Esophagus mucosa (tissue), 1 donor: Measurements from ENCODE around the gene DEFB125. TPM values are rescaled to one million over a fixed set of nuclear protein-coding genes. Genes with fewer than 3 reads are reported as not detected.
"Not testable (repeated sequence)": the region's sequence is repeated elsewhere in the genome, so short reads cannot be mapped to it uniquely, and the experiment has no call there.

Experiments
- ATAC-seq: fragments of 200-7000 bp; cut with Tn5 transposase; one replicate; pipeline ENCODE4 v1.9.1; 2020
- total RNA-seq: library from RNA; stranded (reverse); gene quantifications from one replicate; pipeline ENCODE4 v1.2.4, GENCODE V29; 2023
- donor health status: DM: yes; HTN: yes; CAD: no.

DEFB125 gene, protein sequence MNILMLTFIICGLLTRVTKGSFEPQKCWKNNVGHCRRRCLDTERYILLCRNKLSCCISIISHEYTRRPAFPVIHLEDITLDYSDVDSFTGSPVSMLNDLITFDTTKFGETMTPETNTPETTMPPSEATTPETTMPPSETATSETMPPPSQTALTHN
- not detected for total RNA-seq

- no peak for ATAC-seq
Observed at GRCh38 chr20:87401-87800, at the start of gene DEFB125. DEFB125 (plus strand) TSS chr20:87672; CDS start chr20:87710, 38 bp downstream.

DNA sequence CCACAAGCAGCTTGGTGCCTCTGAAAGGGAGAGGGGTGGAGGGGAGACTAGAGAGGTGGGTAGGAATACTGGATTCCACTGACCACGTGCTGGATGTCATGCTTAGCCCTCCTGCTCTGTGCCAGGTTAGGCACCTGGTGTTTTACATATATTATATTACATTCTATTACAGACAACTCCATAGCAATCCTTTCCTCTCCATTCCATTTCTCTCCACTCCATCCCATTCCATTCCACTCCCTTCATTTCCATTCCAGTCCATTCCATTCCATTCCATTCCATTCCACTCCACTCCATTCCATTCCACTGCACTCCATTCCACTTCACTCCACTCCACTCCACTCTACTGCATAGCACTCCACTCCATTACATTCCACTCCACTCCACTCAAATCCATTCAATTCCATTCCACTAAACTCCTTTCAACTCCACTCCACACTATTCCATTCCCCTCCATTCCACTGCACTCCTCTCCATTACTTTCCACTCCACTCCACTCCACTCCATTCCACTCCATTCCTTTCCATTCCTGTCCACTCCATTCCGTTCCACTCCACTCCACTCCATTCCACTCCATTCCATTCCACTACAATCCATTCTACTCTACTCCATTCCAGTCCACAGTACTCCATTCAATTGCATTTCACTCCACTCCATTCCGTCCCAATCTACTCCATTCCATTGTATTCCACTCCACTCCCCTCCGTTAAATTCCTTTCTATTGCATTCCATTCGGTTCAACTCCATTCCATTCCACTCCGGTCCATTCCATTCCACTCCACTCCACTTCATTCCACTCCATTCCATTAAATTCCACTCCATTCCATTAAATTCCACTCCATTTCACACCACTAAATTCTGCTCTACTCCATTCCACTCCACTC lies 27.2 kb upstream of the DEFB125 start:
- ATAC-seq, result peak; percentile 29

- peak; percentile 43 for ATAC-seq
Observed at GRCh38 chr20:61230-61629, 26.2 kb upstream of the DEFB125 start.

DNA sequence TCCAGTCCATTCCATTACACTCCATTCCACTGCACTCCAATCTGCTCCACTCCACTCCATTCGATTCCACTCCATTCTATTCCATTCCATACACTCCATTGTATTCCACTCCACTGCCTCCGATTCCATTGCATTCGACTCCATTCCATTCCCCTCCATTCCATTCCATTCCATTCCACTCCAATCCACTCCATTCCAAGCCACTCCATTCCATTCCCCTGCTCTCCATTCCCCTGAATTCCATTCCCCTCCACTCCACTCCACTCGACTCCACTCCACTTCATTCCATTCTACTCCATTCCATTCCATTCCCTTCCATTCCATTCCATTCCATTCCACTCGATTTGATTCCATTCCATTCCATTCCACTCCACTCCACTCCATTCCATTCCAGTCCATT lies 25.7 kb upstream of the DEFB125 start:
- peak; percentile 10 for ATAC-seq

DNA sequence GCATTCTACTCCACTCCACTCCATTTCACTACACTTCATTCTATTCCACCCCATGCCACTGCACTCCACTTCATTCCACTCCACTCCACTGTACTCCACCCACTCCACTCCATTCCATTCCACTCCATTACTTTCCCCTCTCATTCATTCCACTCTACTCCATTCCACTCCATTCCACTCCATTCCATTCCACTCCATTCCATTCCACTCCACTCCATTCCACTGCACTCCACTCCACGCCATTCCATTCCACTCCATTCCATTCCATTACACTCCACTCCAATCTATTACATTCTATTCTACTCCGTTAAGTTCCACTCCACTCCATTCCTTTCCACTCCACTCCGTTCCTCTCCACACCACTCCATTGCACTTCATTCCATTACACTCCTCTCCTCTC lies 25.0 kb upstream of the DEFB125 start:
- peak; percentile 42 for ATAC-seq

GRCh38 chr20:64026-64603 lies 23.4 kb upstream of the DEFB125 start:
- no peak for ATAC-seq

GRCh38 chr20:64766-65322 lies 22.6 kb upstream of the DEFB125 start:
- ATAC-seq, result peak; percentile 51

DNA sequence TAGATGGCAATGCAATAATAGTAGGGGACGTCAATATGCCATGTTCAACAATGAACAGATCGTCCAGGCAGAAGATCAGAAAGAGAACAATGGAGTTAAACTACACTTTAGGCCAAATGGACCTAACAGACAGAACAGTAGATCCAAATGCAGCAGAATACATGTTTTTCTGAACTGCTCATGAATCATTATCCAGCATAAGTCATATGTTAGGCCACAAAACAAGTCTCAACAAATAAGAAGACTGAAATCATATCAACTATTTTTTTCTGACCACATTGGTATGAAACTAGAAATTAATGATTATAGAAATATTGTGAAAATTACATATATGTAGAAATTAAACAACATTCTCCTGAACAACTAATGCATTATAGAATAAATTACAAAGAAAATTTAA lies 10.2 kb upstream of the DEFB125 start:
- no peak for ATAC-seq

- ATAC-seq, result no peak
Observed at GRCh38 chr20:78338-78737, 9.1 kb upstream of the DEFB125 start.

DNA sequence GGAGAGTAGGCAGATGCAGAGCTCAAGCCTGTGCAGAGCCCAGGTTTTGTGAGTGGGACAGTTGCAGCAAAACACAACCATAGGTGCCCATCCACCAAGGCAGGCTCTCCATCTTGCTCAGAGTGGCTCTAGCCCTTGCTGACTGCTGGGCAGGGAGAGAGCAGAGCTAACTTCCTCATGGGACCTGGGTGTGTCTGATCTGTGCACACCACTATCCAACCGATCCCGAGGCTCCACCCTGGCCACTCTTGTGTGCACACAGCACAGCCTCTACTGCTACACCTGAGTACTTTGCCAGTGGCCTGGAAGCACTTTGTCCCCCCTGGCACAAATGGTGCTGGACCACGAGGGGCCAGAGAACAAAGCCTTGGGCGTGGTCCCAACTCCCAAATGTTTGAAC lies 7.9 kb upstream of the DEFB125 start:
- no peak for ATAC-seq

DNA sequence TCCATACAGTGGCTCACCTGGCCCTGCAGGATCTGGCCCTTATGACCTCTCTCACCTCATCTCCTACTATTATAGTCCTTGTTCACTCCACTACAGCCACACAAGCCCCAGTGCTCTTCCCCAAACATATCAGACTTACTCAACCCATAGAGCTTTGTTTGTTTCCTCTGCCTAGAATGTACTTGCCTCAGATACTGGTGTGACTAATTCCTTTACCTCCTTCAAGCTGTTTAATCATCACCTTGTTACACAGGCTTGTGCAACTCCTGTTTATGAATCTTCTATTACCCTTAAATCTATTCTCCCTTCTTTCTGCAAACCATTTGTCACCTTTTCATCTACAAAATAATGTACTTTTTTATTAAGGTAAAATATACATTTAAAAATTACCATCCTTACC lies 3.2 kb downstream of the DEFB125 start:
- peak; percentile 55 for ATAC-seq

DNA sequence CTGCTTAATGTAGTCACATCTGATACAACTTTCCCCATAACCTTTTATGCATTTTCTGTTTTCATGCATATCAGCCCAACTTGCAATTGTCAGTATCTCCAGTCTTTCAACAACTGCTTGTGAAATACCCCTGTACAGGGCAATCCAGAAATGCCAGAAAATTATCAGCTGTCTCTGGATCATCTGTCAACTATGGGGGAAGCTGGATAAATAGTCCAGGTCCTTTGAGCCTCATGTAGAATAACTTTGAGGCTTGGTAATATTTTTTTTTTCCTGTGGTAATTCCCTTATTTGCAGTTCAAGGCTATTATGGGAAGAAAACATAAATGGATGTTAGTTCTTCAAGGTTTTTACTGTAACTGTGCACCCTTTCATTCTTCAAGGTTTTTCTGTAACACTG lies 6.2 kb downstream of the DEFB125 start:
- ATAC-seq, result no peak

- no peak for ATAC-seq
Observed at GRCh38 chr20:95215-95614, 7.7 kb downstream of the DEFB125 start.

DNA sequence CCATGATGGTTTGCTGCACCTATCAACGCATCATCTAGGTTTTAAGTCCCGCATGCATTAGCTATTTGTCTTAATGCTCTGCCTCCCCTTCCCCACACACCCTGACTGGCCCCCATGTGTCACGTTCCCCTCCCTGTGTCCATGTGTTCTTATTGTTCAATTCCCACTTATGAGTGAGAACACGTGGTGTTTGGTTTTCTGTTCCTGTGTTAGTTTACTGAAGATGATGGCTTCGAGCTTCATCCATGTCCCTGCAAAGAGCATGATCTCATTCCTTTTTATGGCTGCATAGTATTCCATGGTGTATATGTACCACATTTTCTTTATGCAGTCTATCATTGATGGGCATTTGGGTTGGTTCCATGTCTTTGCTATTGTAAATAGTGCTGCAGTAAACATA lies 10.2 kb downstream of the DEFB125 start:
- not testable (repeated sequence) for ATAC-seq

DNA sequence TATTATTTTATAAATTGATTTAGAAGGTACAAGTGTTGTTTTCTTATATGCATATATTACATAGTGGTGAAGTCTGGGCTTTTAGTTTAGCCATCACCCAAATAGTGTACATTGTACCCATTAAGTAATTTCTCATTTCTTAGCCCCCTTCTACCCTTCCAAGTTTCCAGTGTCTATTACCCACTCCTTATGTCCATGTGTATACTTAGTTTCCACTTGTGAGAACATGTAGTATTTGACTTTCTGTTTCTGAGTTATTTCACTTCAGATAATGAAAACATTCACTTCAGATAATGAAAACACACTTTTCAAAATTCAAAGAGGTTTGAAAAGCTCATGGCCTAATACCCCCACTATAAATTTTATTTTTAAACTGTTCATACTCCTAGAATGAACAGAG lies 14.5 kb downstream of the DEFB125 start:
- no peak for ATAC-seq

- no peak for ATAC-seq
Observed at GRCh38 chr20:103456-103855, 16.0 kb downstream of the DEFB125 start.

GRCh38 chr20:112396-112795 lies 24.9 kb downstream of the DEFB125 start:
- no peak for ATAC-seq

DNA sequence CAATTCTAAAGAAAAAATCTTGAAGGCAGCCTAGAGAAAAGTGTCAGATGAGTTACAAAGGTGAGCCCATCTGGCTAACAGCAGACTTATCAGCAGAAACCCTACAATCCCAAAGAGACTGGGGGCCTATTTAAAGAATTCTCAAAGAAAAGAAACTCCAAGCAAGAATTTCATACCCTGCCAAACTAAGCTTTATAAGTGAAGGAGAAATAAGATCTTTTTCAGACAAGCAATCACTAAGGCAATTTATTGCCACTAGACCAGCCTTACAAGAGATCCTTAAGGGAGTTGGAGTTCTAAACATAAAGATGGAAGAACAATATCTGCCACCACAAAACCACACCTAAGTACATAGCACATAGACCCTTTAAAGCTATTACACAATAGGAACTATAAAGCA lies 30.0 kb downstream of the DEFB125 start:
- ATAC-seq, result no peak

DNA sequence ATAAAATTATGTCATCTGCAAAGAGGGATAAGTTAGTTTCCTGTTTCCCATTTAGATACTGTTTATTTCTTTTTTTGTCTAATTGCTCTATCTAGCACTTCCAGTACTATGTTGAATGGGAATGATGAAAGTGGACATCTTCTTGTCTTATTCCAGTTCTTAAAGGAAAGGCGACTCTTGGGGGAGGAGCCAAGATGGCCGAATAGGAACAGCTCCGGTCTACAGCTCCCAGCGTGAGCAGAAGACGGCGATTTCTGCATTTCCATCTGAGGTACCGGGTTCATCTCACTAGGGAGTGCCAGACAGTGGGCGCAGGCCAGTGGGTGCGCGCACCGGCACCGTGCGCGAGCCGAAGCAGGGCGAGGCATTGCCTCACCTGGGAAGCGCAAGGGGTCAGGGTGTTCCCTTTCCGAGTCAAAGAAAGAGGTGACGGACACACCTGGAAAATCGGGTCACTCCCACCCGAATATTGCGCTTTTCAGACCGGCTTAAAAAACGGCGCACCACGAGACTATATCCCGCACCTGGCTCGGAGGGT lies 42.4 kb downstream of the DEFB125 start:
- ATAC-seq, result not testable (repeated sequence)

GRCh38 chr20:137668-138490 lies 50.4 kb downstream of the DEFB125 start:
- no peak for ATAC-seq

- no peak for ATAC-seq
Observed at GRCh38 chr20:142290-142689, 54.8 kb downstream of the DEFB125 start, which contains the start of gene DEFB126. DEFB126 (plus strand) TSS chr20:142590; CDS start chr20:142629, 39 bp downstream.

DNA sequence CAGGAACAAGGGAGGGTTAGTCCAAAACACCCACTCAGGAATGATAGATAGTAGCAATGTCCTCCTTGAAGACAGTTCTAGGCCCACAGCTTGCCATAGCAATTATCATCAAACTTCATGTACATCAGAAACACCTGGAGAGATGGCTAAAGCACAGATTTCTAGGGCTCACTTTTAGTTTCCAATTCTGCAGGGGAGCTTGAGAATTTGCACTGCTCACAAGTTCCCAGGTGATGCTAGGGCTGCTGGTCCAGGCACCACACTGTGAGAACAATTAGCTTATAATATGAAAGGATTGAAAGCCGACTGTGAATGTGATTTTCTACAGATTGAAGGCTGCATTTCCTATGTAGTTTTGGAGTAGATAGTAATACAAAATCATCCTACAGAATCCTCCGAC lies 58.4 kb downstream of the DEFB125 start:
- no peak for ATAC-seq
